A673 (cell line): ENCODE data around the gene PNMA3. TPM values are rescaled to one million over a fixed set of nuclear protein-coding genes. Genes with fewer than 3 reads are reported as not detected.
"Not testable (repeated sequence)": the region's sequence is repeated elsewhere in the genome, so short reads cannot be mapped to it uniquely, and the experiment has no call there.

Experiments used
- BruUV-seq: library from RNA; stranded (reverse); fragments of 400-500 nt; replicated peaks from 2 replicates; lab custom pipeline; 2021; lab: Mats Ljungman, UMichigan
- CTCF ChIA-PET: fragments of 300-600 bp; sonication (Branson Sonifier 250); formaldehyde crosslinking; loops from one replicate; lab custom pipeline; 2022; ENCODE audit warnings: antibody characterized with exemption; lab: Charles Lee
- POLR2A ChIA-PET: fragments of 300-600 bp; sonication (Branson Sonifier 250); formaldehyde crosslinking; loops from one replicate; lab custom pipeline; 2022; ENCODE audit warnings: antibody characterized with exemption; ENCODE audit not compliant: low non-redundant PET; lab: Charles Lee
- DNase-seq: peaks from one replicate; pipeline ENCODE4 v3.0.0-alpha.2; 2015; ENCODE audit warnings: low spot score
- H3K27ac ChIP-seq: fragments of 200-600 bp; sonication (generic); 2 replicates; pipeline ENCODE4 v1.5.1; 2016; ENCODE audit warnings: mixed run types, low read depth, mild to moderate bottlenecking, mixed read lengths, antibody characterized with exemption, low read length; ENCODE audit not compliant: poor library complexity, severe bottlenecking
- H3K27me3 ChIP-seq: fragments of 200-600 bp; sonication (generic); replicated peaks from 2 replicates; pipeline ENCODE4 v1.6.1; 2017; ENCODE audit warnings: mixed run types, low read depth, mild to moderate bottlenecking, mixed read lengths, antibody characterized with exemption, low read length; ENCODE audit not compliant: insufficient read depth, poor library complexity
- H3K36me3 ChIP-seq: fragments of 200-600 bp; sonication (generic); 2 replicates; pipeline ENCODE4 v1.6.1; 2016; ENCODE audit warnings: mixed run types, mild to moderate bottlenecking, mixed read lengths, antibody characterized with exemption, low read length; ENCODE audit not compliant: insufficient read depth, poor library complexity, severe bottlenecking
- H3K4me1 ChIP-seq: fragments of 200-600 bp; sonication (generic); 2 replicates; pipeline ENCODE4 v1.6.1; 2017; ENCODE audit warnings: mixed run types, mild to moderate bottlenecking, mixed read lengths, antibody characterized with exemption, low read length; ENCODE audit not compliant: insufficient read depth, poor library complexity, severe bottlenecking
- H3K4me3 ChIP-seq: fragments of 200-600 bp; sonication (generic); 2 replicates; pipeline ENCODE4 v1.5.1; 2016; ENCODE audit warnings: low read depth, mixed run types, mild to moderate bottlenecking, mixed read lengths, low read length; ENCODE audit not compliant: poor library complexity, severe bottlenecking
- H3K9me3 ChIP-seq: fragments of 200-600 bp; sonication (generic); 2 replicates; pipeline ENCODE4 v1.6.1; 2016; ENCODE audit warnings: mixed run types, low read depth, mild to moderate bottlenecking, mixed read lengths, antibody characterized with exemption, low read length; ENCODE audit not compliant: poor library complexity, severe bottlenecking
- EZH2 ChIP-seq: fragments of 200-600 bp; sonication (generic); IDR thresholded peaks from 2 replicates; pipeline ENCODE4 v1.6.1; 2017; ENCODE audit warnings: borderline replicate concordance, low read depth, mild to moderate bottlenecking, mixed read lengths, antibody characterized with exemption, low read length; ENCODE audit not compliant: poor library complexity, severe bottlenecking
- intact Hi-C: fragments of 100-400 bp; cut with micrococcal nuclease; formaldehyde crosslinking; loops from one replicate; pipeline ENCODE4 v1.10.0; 2022; ENCODE audit not compliant: unreplicated experiment
- total RNA-seq: library from RNA; stranded (reverse); gene quantifications from 2 replicates; pipeline ENCODE4 v1.2.3, GENCODE V29; 2021
- TF ChIP-seq, protein P1 (sequence below): fragments of 300-800, 200-600 bp; sonication (generic); conservative IDR thresholded peaks from 2 replicates; pipeline ENCODE4 v1.5.1; 2017; ENCODE audit warnings: low read depth, mild to moderate bottlenecking, antibody characterized with exemption, low read length, moderate library complexity, mixed read lengths

The PNMA3 gene
- total RNA-seq, 1 experiment from 2014 or later: 0.90 TPM

DNA sequence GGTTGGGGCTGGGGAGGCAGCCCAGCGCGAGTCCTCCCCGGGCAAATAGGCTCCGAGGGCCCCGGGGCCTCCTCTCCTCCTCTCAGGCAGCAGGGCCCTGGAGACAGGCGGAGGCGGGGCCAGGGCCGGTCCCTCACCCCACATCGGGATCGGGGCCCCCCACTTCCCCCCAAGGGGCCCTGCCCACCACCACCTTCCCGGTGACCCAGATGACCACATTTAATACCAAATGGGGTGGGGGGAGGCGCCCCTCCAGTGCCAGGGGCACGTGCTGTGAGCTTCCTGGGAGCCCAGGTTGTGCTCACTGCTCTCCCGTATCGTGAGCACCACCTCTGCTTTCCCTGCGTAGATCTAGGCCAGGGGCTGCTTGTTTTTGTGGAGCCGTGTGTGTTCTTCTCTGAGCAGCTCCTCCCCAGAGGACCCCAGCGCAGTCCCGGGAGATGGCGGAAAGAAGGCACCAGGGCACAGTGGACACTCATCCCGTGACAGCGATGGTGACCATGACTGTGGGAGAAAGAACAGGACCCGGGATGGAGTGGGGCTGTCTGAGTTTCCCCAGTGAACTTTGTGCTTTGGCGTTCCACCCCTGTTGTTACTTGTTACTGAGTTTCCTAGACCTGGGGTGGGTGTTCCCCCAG, 18.1 kb downstream of the PNMA3 start:
- BruUV-seq: no TSS peak
- CTCF ChIA-PET: no interaction called here
- Histone ChIP-seq H3K27me3 (no peaks in the 10 kb centered on the region), H3K9me3 (no peaks in the 10 kb centered on the region), H3K36me3 (no peaks in the 10 kb centered on the region), H3K27ac (no peak overlapping the region), H3K4me1 (no peaks in the 10 kb centered on the region), H3K4me3 (no peak overlapping the region)
- POLR2A ChIA-PET: no interaction called here
- no peak for DNase-seq
- no peak for TF ChIP-seq EZH2
- TF ChIP-seq, protein P1, sequence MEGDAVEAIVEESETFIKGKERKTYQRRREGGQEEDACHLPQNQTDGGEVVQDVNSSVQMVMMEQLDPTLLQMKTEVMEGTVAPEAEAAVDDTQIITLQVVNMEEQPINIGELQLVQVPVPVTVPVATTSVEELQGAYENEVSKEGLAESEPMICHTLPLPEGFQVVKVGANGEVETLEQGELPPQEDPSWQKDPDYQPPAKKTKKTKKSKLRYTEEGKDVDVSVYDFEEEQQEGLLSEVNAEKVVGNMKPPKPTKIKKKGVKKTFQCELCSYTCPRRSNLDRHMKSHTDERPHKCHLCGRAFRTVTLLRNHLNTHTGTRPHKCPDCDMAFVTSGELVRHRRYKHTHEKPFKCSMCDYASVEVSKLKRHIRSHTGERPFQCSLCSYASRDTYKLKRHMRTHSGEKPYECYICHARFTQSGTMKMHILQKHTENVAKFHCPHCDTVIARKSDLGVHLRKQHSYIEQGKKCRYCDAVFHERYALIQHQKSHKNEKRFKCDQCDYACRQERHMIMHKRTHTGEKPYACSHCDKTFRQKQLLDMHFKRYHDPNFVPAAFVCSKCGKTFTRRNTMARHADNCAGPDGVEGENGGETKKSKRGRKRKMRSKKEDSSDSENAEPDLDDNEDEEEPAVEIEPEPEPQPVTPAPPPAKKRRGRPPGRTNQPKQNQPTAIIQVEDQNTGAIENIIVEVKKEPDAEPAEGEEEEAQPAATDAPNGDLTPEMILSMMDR: no peak
- intact Hi-C loops: no loop called here

DNA sequence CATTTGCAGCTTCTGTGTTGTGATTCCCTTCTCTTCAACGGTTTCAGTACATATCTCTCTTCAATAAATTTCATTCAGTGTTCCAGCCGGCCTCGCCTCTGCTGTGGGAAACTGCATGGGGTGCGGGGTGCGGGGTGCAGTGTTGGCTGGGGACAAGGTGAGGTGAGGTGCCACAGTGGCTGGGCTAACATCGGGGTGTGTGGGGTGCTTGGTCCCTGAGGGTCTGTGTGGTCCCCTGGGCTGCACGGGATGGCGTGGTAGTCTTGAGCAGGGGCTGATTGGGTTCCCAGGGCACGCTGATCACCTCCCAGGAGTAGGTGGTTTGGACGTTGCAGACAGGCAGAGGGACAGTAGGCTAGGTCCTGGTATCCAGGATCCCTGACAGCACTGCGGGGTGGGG, 18.7 kb downstream of the PNMA3 start:
- no peaks in the 10 kb centered on the region for H3K9me3 ChIP-seq
- CTCF ChIA-PET: no interaction called here
- BruUV-seq: no TSS peak
- H3K4me1 ChIP-seq: no peaks in the 10 kb centered on the region
- no peak overlapping the region for H3K4me3 ChIP-seq
- no peaks in the 10 kb centered on the region for H3K27me3 ChIP-seq
- no peak for DNase-seq
- no peaks in the 10 kb centered on the region for H3K36me3 ChIP-seq
- POLR2A ChIA-PET: no interaction called here
- H3K27ac ChIP-seq: no peak overlapping the region
- intact Hi-C loops: no loop called here
- TF ChIP-seq EZH2: no peak
- TF ChIP-seq, protein P1: no peak

DNA sequence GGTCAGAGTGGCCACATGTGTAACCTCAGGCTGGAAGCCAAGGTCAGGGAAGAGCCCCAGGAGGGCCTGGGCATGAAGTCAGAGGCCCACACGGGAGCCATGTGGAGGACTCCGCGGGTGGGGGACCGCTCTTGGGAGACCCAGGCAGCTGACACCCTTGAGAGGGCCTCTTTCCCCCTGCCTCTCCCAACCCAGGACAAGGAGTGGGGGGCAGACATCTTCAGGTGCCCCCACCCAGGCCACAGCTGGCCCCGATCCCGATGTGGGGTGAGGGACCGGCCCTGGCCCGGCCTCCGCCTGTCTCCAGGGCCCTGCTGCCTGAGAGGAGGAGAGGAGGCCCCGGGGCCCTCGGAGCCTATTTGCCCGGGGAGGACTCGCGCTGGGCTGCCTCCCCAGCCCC, 19.1 kb downstream of the PNMA3 start:
- intact Hi-C loops: no loop called here
- TF ChIP-seq, protein P1: no peak
- TF ChIP-seq EZH2: no peak
- ChIA-PET CTCF (no interaction called here), POLR2A (no interaction called here)
- Histone ChIP-seq H3K9me3 (no peaks in the 10 kb centered on the region), H3K27ac (no peak overlapping the region), H3K4me1 (no peaks in the 10 kb centered on the region), H3K4me3 (no peak overlapping the region), H3K27me3 (no peaks in the 10 kb centered on the region), H3K36me3 (no peaks in the 10 kb centered on the region)
- no TSS peak for BruUV-seq
- DNase-seq: no peak

DNA sequence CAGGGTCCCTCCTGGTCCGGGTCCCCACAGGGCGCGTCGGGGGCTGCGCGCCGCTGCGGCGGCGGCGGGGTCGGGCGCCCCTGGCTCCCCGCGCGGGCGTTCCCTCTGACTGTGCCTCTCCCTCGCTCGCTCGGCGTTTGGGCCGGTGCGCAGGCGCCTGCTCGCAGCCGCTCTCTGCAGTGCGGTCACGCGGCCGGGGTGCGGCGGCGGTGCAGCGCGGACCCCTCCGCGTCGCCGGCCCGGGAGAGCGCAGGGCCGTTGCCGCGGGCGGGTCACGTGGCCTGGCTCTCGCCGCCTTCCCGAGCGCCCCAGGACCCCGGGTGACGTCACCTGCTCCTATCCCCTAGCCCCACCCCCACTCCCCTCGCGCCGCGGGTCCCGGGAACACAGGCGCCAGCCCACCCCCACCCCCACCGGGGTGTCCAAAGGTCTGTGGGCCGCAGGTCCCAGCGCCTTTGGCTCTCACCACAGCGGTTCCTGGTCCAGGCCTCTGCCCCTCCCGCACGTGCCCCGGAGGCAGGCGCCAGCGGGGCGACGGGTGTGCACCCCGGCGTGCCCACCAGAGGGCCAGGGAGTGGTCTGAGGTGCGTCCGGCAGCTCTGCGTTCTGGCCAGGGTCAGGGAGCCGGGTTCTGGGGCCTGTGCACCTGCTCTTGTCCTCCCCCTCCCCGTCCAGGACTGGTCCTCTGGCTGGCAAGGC, 21.3 kb downstream of the PNMA3 start:
- BruUV-seq, intact Hi-C loops, CTCF ChIA-PET: not testable (repeated sequence)

DNA sequence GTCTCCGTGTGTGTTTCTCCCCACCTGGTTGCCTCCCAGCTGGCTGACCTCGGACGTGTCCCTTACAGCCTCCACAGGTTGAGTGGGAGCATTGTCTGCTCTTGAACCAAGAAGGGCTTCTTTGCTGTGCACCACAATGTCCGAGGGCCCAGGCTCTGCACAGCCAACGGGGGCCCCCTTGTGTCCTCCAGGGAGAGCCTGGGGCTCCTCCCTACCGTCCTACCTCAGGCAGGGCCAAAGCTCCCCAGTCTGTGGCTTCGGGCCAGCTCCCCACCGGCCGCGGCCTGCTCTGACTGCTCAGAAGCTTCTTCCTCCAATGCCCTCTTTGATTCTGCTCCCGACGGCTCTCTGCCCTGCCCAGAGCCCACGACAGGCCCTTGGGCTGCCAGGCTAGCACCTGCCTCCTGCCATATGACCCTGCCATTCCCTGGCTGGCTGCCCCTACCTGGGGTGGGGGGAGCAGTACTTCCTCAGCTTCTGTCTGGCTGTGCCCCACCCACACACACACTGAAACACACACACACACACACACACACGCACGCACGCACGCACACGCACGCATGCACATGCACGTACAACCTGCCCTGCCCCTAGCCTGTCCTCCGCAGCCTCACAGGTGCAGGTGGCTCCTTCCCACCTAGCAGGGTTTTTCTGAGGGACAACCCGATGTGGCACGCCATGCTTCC, 27.1 kb downstream of the PNMA3 start:
- H3K36me3 ChIP-seq, intact Hi-C loops, BruUV-seq, CTCF ChIA-PET, H3K4me3 ChIP-seq, H3K27me3 ChIP-seq, DNase-seq, H3K4me1 ChIP-seq, POLR2A ChIA-PET, H3K27ac ChIP-seq, H3K9me3 ChIP-seq: not testable (repeated sequence)

More for the DNA sequence above, 21.3 kb downstream of the PNMA3 start:
- H3K9me3 ChIP-seq, H3K27me3 ChIP-seq, DNase-seq, H3K4me3 ChIP-seq, H3K4me1 ChIP-seq, H3K36me3 ChIP-seq, H3K27ac ChIP-seq, POLR2A ChIA-PET: not testable (repeated sequence)
